Measurements from ENCODE around the gene TAC3. TPM values are rescaled to one million over a fixed set of nuclear protein-coding genes. Genes with fewer than 3 reads are reported as not detected.

Gene TAC3
- not detected in 2 replicates for total RNA-seq

GRCh38 chr12:57016348-57016747 is at the start of gene TAC3:
TAC3 (minus strand) TSS chr12:57016529; CDS start chr12:57015797, 732 bp downstream.

GRCh38 chr12:57049890-57050289 is 33.6 kb upstream of the TAC3 start, which contains the start of gene MYO1A:
MYO1A (minus strand) TSS chr12:57050129; CDS start chr12:57048323, 1,806 bp downstream.

GRCh38 chr12:57005980-57006808 is 10.1 kb downstream of the TAC3 start, which contains the start of gene ZBTB39:
ZBTB39 (minus strand) TSS chr12:57006546; CDS start chr12:57004917, 1,629 bp downstream.

Other genes starting within 250 kb of the TAC3 start
- not detected in 2 replicates for gene SDR9C7, start 82.1 kb downstream of the TAC3 start, total RNA-seq
- gene RDH16, start 58.9 kb downstream of the TAC3 start, total RNA-seq, result 0.14 TPM in 1 of 2 replicates, not detected in the other
- gene ZBTB39, start 10.0 kb downstream of the TAC3 start, total RNA-seq, result 7.2 and 9.0 TPM in 2 replicates
- not detected in 2 replicates for gene MYO1A, start 33.6 kb upstream of the TAC3 start, total RNA-seq
- gene NEMP1, start 62.3 kb upstream of the TAC3 start, total RNA-seq, result 4.6 and 21.5 TPM in 2 replicates
- gene NAB2, start 72.6 kb upstream of the TAC3 start, total RNA-seq, result 30.2 and 62.3 TPM in 2 replicates
- gene STAT6, start 94.8 kb upstream of the TAC3 start, total RNA-seq, result 79.9 and 83.4 TPM in 2 replicates
- gene LRP1, start 112.0 kb upstream of the TAC3 start, total RNA-seq, result 257 and 464 TPM in 2 replicates
- not detected in 2 replicates for gene LRP1-AS, start 131.1 kb upstream of the TAC3 start, total RNA-seq
- 1.4 and 1.8 TPM in 2 replicates for gene NXPH4, start 200.3 kb upstream of the TAC3 start, total RNA-seq
- gene SHMT2, start 213.2 kb upstream of the TAC3 start, total RNA-seq, result 254 and 673 TPM in 2 replicates
- 0.43 and 0.66 TPM in 2 replicates for gene STAC3, start 234.7 kb upstream of the TAC3 start, total RNA-seq

All from placental pericyte (primary cell).